Inflammatory macrophage (primary cell): ENCODE data around the gene MAP7.

ENCODE experiments used
- DNase-seq, 2 donors: peaks; one replicate each; pipeline ENCODE4 v3.0.0-alpha.2; 2020 to 2022

The MAP7 gene

DNA sequence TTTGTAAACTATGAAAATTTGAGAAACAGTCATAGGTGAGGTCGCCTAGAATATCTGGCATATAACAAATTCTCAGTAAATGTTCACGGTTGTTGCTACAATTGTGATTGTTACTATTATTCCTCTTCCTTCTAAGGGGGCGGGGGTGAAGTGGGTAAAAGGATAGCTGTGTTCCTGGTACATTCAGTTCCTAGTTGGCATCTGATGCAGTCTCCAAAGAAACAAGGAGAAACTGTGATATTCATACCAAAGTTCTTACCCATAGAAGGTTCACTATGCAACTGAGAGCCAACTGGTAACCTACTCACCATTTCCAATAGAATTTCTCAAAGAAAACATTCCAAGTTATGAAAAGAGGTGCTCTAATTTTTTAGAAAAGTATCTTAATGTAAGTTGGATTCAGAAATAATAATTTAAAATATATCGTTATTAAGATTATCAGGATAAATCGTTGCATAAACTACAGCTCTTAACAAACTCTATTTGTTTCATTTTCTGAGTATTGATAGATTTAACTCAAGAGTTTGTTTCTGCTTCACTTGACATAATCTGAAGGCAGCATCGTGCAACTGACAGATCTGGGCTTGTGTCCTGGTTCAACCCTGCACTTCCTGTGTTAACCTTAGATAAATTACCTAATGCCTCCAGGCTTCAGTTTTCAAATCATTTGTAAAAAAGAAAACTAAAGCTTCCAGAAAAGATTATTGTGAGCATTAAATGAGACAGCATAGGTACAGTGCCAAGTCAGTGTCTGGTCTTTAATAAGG lies 13.3 kb upstream of the MAP7 start:
- no peak for DNase-seq

DNA sequence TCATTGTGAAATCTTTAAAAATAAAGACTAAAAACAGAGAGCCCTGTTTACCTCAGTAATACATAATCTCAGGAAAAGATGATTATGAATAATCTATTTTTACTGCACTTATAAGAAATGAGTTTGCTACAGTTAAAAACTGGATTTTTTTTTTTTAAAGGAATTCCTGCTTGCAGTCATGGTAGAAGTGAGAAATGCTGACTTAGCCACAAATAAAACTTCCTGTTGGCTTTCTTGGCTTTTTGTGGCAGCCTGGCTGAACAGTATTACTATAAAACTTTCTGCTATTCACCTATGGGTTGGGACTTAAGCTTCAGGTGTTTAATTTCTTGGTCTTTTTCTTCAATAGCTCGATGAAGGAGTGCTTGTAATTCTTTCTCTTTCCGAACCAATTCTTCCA lies 12.0 kb upstream of the MAP7 start:
- no peak for DNase-seq

DNA sequence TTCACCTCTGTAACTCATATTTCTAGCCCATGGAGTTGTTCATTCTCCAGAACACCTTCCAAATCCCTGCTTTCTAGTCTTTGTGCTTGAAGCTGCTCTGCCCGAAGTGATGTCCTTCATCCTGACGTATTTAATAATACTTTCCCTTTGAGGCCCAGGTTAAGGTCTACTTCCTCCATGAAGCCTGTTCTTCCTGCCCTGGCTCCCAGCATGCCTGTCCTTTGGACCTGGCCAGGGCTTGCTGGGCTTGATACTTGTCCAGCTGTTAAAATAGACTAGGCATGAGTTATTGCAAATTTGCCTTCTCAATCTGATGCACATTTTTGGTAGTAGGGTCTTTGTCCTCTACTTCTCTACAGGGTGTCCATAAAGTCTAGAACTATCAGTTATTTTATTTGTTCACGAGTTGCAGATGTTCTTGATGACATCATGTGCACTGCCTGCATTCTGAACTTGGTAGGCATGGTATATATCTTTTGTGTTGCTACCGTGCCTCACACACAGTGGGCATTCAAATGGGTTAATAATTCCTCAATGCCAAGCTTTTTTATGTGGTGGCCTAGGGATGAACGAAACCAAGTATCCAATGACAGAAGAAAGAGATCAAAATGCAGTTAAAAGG lies 3.1 kb upstream of the MAP7 start:
- no peak for DNase-seq

DNA sequence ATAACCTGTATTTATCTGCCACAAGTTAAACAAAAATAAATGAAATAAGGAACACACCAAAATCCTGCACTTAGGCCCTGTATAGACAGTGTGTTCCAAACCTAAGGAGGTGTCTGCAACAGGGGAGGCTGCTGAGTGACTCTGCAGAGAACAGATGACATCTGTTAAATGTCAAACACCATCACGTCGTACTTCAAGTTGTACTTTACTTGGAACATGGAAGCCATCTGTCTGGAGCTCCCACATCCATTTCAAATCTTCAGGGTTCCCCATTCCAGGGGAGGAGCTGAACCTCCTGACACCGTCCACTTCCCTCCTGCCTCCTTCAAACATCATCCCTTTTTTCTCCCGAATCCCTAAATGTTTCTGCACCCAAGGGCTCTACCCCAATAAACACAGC lies 1.8 kb upstream of the MAP7 start:
- no peak for DNase-seq

DNA sequence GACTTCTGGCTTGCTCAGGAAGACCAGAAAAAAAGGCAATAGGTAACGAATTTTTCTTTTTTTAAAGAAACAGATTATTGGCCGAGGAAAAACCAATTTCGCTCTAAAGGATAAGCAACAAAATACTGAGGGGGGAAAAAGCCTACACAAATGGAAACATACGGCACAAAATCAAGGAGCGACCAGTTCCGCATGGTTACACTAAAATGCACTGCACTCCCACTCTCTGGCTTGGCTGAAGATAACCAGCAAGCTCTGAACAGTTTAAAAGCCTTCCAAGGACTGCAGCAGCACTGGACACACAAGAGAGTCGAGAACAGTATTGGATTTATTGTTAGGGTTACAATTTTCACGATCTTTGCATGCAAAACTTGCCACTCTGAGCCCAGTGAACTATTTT lies 881 bp upstream of the MAP7 start:
- DNase-seq = no peak

DNA sequence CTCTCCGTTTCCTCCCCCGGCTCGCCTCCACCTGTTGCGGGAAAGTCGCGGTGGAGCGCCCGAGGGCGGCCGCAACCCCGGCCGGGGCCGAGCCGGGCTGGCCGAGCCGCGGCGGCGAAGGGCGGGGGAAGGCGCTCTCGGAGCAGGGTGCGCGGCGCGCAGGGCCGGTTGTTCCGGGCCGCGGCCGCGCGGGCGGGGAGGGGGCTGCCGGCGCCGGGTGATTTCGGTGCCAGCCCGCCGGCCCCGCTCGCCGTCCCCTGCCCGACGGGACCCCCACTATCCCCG lies 235 bp downstream of the MAP7 start:
- DNase-seq = peak in 1 of 2 donors; percentile 27

DNA sequence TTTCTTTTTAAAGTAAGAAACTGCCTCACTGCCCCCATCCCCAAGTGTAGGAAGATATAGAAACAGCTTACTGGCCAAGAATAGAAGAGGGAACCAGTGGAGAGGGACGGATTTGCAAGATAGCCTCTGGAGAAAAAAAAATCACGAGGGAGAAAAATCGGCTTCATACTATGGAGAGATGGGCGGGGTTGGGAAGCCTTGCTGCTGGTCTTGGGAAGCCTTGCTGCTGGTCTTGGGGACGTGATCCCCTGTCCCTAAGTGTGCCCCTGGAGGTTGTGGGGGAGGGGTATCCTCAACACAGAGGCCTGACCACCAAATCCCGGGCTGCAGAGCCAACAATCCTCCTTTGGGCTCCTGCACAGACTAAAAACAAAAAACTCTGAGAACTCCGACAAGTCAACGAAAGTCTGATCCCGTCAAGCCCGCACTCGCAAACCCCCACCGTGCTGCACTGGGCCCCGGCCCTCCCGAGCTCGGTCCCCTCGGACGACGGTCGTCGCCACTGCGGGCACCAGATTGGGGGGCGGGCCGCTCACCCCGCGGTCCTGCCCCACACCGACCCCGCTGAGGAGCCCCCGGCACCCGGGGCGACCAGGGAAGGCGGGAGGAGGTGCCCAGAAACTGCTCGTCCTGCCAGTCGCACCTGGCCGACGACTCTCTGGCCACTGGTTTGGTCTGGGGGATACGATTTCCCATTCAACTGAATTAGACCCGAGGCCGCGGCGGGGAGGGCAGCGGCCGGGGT lies 750 bp downstream of the MAP7 start:
- DNase-seq = peak; percentile 21 to 43

DNA sequence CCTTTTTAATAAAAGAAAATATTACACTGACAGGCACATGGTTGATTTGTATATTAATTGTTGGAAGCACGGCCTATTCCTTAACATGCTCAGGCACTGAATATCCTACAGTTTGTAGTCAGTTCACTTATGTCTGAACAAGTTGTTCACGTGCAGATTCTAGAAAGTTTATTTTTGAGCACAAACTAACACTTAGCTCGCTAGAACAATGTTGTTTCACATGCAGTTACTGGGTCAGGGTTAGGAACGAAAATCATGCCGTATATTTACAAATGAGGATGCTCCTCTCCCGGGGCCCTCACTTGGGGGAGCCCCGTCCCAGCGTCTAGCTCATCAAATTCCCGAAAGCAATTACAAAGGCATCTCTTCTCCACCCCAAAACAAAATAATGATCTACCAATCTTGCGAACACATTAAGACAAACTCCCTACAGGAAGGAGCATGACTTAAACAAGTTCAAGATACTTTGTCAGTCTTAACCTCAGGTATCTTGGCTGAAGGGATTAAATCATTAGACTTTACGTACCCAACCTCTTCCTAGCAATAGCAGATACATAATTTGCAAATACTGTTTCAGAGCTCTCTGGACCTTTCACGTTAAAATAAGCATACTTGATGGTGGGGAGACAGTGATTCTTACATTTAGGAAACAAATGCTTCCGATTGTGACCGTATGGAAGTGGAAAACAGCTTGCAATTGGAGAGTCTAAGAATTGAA lies 1.5 kb downstream of the MAP7 start:
- no peak for DNase-seq

DNA sequence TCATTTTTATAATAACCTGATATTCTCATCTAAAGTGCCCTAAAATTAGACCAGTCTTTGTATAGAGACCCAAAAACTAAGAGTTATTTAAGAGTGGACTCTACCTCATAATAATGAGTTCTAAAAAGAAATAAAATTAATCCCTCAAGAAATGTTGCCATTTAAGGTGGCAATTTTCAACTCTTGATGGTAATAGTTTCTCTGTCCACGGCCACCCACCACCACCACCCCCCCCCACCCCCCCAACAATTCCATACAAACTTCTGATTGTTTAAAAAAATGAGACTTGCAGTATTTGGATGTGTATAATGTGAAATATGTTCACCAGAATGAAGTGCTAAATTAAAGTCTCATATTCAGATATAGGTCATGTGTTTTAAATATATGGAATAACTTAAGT lies 2.4 kb downstream of the MAP7 start:
- no peak for DNase-seq

DNA sequence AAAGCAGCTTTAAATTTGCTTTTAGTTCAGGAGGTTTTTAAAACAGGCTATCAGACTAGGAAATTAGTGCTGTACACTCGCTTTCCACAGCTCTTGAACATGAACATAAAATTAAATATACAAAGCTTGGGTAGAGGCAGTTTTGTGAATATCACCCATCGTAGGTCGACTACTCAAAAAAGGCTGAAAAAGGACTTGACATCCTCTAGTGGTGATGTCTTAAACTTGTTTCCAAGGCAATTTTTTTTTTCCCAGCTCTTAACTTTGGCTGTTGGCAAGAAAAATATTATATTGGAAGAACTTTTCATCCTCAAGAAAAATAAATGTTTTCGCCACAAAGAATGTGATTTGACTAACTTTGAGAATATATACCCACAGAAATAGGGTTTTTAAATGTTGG lies 2.9 kb downstream of the MAP7 start:
- peak; percentile 48 to 55 for DNase-seq

DNA sequence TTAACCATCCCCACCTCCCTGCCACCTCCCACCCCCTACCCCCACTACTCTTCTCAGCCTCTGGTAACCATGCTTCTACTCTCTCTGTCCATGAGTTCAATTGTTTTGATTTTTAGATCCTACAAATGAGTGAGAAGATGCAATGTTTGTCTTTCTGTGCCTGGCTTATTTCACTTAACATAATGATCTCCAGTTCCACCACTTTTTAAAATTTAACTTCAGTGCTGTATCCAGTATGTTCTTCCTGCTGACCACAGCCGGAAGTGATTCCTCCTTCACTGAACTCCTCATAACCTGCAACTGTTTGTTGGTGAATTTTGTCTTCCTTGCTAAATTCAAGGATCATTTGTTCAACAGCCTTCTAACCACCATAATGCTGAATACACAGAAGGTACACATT lies 3.9 kb downstream of the MAP7 start:
- no peak for DNase-seq

DNA sequence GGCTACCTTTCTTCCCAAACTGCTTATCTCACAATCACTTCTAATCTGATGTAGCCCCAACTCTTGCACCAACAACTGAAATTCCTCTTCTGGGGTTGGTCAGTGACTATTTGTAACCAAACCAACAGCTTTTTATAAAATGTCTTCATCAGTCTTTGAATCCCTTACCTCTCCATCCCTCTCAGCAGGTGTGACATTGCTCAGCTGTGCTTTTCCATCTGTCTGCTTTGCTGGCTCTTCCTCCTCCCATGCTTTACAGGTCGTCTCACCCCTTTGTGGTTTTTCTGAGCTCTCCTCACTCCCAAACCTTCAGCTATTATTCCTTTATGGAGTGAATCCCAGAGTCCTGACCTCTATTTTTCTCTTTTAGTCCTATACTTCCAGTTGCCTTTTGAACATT lies 5.9 kb downstream of the MAP7 start:
- no peak for DNase-seq

DNA sequence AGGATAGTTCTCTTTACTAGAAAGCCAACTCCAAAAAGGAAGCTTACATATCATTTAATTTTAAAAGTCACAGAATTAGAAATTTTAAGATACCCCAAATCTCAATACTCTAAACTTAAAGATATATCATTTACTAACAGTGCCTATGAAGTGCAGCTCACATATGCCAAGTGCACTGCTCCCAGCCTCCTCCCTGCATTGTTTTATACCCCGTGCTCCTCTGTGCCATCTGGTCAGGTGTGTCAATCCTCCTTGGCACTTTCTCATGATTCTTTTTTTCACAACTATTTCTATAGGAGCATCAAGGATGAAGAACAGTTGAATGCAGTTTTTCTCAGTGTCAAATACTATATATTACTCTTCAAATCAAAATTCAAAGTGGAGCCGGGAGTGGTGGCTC lies 8.8 kb downstream of the MAP7 start:
- DNase-seq = no peak

DNA sequence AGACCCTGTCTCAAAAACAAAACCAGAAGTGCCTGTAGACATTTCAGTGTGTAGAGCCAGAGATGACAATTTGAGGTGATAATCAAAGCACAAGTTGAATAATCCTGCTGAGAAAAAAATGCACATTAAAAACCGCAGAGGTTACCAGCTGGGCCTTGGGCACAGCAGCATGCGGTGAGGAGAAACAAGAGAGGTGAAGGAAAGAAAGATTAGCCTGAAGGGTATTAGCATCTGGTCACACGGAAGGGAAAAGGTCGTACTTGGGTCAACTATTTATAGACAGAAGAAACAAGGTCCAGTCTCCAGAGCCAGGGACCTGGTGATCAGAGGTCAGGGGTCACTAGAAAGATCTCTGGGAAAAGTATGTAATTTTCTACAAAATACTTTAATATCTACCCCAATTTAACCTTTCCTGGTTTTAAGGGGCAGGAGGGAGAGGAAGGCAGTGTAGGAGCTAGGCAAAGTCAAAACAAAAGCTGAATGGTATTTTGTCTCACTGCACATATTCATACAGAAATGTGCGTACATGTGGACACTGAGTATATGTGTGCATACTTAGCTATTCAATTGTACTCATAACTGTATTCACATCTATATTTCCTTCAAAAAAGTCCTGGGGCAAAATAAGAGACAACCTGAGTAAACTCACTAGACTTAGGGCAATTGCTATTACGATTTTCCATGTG lies 10.1 kb downstream of the MAP7 start:
- no peak for DNase-seq

DNA sequence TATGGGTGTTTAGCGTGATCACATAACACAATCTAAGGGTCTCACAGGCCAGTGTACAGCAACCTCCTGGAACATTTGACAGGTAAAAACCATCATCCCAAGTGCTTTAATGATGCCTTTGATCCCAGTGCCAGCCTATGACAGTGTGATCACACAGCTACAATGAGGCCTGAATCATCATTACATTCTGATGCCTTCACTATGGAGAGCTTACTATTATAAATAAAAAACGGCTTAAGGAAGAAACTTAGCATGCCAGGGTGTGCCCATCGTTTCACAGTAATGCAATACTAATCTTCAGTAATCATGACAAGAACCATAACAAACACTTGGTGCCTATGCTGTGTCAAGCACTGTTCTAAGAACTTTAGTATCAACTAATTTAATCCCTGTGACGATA lies 11.4 kb downstream of the MAP7 start:
- DNase-seq = no peak

DNA sequence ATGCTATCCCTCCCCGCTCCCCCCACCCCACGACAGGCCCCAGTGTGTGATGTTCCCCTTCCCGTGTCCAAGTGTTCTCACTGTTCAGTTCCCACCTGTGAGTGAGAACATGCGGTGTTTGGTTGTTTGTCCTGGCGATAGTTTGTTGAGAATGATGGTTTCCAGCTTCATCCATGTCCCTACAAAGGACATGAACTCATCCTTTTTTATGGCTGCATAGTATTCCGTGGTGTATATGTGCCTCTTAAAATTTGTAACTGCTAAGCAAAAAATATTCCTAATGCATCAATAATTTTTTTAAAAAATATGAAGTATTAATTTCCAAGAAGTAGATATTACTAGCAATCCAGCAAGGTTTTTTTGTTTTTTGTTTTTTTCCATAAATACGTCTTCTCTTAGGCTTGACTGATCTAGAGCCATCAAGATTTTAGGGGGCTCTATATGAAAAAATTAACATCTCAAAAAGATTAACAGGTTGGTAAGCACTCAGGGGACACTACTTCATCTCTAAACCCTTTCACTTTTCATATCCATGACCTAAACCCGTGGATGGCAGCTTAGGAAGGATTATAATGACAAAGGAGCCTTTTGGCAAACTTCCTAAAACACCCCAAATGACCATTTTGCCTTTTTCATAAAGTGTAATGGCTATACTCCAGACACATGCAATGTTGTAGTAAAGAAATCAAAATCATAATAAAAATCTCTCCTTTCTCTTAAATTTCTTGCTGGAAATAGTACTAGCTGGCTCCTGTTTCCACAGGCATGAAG lies 14.2 kb downstream of the MAP7 start:
- no peak for DNase-seq

DNA sequence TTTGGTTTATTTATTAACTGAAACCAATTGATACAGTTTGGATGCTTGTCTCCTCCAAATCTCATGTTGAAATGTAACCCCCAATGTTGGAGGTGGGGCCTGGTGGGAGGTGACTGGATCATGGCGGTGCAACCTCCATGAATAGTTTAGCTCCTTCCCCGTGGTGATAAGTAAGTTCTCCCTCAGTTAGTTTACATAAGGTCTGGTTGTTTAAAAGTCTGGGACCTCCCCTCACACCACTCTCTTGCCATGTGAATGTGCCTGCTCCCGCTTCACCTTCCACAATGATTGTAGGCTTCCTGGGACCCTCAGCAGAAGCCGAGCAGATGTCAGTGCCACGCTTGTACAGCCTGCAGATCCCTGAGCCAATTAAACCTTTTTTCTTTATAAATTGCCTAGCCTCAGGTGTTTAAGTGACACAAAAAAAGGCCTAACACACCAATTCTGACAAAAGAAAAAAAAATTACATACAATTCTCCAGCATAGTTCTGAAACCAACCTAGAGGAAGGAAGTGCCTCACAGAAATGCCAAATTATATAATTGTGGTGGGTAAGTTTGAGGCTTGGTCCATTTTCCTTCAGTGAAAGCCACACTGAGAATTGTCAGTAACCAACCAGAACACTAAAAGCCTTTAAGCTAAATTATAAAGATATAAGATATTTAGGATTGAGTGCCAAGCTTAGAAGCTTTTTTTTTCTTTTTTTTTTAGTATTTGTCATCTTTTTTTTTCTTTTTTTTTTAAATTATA lies 15.0 kb downstream of the MAP7 start:
- DNase-seq = no peak

DNA sequence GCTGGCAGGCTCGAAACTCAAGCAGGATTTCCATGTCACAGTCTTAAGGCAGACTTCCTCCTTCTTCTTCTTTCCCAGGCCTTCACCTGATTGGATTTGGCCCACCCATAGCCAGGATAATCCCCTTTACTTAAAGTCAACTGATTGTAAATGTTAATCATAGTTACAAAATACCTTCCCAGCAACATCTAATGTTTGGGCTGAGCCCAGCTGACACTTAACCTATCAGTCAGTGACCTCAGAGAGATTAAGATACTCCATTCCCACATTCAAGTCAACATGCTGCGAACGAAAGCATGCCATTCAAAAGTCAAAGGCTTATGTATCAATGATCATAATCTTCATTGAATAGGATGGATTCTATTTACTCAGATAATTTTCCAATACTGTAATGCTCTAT lies 16.0 kb downstream of the MAP7 start:
- no peak for DNase-seq

DNA sequence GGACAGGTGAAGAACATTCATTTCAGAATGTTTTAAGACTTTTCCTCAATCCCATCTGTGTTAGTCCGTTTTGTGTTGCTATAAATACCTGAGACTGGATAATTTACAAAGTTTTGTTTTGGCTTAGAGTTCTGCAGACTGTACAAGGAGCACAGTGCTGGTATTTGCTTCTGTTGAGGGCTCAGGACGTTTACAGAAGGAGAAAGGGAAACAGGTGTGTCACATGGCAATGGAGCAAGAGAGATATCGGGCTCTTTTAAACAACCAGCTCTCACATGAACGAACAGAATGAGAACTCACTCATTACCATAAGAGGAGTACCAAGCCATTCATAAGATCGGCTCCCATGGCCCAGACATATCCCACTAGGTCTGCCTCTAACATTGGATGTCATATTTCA lies 16.7 kb downstream of the MAP7 start:
- DNase-seq = no peak

DNA sequence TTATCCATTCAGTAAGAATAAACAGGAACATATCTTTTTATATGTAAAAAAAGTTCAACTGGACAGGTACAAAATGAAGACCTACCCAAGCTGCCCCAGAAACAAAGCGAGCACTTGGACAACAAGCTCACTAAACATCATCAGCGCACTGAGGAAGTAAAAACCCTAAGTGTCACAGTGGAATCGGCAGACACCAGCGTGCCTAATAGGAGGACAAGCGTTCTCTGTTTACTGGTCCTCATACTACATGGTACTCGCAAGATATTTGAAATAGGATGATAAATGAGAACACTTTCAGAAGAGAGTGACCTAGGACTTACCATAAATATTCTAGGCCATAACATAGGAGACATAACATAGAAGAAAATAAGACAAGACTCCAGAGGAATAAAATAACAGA lies 18.2 kb downstream of the MAP7 start:
- no peak for DNase-seq

DNA sequence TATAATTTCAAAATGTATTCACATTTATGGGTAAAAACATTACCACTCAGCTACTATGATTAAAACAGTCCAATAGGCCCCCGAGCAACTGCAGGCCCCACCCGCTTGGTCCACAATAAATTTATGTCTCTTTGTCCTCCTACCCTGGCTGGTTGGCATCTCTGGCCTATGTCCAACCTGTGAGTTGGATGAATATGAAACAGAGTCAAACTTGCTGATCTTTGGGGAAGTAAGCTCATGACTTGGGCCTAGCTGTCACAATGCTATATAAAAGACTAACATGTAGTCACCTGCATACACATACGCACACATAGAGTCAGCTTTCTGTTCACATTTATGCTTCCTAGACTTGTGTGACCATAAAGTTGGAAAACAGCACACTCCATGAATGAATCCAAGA lies 20.5 kb downstream of the MAP7 start:
- no peak for DNase-seq
